ENCODE measurements around the gene TJP1.
A peak's percentile ranks its signal among the peaks of the same experiment; 100 is the strongest.
"Not testable (repeated sequence)": the region's sequence is repeated elsewhere in the genome, so short reads cannot be mapped to it uniquely, and the experiment has no call there.

TJP1 gene

DNA sequence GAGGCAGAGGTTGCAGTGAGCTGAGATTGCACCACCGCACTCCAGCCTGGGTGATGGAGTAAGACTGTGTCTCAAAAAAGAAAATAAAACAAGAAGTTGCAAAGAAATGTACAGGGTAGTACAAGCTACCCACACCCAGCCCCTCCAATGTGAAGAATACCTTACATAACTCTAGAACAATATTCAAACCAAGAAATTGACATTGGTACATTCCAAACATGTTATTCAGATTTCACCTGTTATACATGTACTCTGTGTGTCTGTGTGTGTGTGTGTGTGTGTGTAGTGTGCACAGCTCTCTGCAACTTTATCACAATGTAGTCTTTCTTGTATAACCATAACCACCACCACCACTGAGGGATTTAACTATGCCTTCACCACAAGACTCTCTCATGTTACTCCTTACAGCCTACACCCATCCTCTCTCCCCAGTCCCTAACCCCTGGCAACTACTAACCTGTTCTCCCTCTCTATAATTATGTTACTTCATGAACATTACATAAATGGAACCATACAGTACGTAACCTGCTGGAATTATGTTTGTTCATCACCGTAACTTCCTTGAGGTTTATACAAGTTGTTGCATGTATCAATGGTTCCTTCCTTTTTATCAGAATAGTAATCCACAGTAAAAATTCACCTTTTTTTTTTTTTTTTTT, 16.2 kb upstream of the TJP1 start:
- no peak for DNase-seq (ENCODE audit: low spot score)

DNA sequence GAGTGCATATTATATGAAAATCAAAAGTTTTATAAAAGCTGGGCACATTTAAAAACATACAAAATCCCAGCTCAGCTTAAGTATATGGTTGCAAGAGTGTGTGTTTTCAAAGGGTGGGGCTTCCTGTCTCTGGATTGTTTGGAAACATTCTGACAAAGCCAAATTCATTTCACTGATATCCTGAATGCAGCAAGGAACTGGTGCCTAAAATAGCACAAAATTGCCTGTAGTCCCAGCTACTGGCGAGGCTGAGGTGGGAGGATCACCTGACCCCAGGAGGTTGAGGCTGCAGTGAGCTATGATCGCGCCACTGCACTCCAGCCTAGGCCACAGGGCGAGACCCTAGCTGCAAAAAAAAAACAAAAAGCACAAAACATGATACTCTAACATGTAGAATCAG, 13.0 kb upstream of the TJP1 start:
- DNase-seq (ENCODE audit: low spot score) = peak; percentile 36

DNA sequence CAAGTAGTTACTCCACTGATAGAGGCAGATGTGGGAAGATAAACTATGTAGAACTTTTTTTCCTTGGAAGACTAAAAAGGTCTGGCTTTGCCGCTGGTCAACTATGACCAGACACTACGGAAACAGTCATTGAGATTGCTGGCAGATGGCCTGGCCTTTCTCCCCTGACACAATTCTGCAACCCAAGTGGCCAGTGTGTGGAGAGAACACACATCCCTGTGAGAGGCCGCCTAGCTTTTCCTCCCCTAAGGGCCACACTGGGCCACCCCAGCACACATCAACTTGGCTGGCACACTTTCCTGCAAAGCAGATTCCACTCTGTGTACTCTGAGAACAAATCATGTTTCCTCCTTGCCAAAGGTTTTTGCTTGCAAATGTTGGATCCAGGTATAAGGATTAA, 10.4 kb upstream of the TJP1 start:
- no peak for DNase-seq (ENCODE audit: low spot score)

DNA sequence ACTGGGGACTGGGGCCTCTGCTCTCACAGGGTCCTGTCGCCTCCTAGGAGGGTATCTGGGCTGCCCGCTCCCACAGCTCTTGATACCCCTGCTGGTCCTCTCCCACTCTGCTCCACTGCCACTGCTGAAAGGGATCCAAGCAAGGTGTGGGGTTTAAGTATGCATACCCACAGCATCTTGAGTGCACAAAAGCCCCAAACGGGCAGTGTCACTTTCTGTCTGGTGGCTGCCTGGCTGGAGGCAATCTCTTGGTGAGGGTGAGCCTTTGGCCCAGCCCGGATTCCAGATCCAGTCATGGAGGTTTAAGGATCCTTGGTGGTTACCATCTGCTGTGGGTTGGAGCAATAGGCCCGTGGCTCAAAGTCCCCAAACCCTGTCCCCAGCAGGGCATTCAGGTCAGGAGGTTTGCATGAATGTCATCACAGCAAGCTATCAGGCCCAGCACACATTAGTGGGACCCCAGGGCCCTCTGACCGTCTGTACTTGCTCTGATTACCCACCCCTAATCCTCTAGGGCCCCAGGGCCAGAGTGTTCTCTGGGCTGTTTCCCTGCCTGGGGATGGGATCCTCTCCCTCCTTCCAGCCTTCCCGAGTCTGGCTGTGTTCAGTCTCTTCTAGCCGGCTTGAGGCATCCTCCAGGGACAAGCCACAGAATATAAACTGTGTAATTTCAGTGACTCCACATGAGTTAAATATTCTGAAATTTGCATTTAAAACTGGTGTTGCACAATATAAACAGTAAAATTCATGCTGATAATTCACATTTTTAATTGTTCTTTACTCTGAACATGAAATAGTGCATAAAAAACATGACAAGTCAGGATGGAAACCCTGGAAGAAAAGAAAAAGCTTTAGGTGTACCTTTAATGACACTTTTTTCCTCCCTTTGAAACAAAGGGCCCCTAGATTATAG, 4.9 kb upstream of the TJP1 start:
- DNase-seq (ENCODE audit: low spot score) = no peak

DNA sequence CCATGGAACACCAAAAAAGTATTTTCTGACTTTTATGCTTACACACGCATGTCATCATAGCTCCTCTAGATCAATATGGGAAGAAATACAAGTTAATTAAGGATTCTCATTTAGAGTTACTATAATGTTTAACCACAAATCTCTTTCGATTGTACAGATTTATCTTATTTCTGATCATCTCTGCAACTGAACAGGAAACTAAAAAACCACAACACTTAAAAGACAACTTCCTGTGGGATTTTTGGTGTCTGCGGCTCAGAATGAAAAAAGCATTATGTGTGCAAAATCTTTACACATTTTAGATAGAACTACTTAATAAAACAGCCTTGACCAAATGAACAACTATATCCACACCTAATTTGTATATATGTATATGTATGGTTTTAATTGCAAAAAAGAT, 3.0 kb upstream of the TJP1 start:
- peak; percentile 17 for DNase-seq (ENCODE audit: low spot score)

DNA sequence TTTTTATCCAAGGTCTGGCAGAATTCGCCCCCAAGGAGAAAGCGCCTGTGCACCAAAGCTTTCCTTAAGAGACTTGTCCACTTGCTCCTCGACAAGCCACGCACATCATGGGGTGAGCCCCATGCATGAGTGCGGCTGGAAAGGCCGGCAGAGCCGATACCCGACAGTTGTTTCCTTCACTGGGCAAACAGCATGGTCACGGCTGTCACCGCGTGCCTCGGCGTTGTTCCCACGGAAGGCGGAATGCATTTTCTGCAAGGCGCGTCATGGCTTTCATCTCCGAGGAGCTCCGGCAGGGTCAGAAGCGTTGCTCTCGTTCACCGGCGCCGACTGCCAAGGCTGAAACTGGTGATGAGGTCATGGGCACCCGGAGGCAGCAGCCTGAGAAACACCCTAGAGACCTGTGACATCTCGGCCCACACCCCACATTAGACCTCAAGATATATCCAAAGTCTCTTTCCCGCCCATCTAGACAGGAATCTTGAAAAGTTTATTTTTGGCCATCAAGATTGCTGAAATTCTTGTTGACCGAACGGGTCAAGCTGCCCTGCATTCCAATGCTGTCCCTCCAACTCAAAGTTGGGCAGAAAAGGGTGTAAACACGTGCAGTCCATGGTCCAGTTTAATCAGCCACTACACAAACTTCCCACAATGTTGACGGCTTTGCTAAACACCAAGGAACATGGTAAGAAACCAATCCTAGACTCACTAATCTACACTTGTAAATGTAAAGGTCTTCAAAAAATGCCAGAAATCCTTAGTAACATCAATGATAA, 604 bp upstream of the TJP1 start:
- DNase-seq (ENCODE audit: low spot score) = peak; percentile 72

DNA sequence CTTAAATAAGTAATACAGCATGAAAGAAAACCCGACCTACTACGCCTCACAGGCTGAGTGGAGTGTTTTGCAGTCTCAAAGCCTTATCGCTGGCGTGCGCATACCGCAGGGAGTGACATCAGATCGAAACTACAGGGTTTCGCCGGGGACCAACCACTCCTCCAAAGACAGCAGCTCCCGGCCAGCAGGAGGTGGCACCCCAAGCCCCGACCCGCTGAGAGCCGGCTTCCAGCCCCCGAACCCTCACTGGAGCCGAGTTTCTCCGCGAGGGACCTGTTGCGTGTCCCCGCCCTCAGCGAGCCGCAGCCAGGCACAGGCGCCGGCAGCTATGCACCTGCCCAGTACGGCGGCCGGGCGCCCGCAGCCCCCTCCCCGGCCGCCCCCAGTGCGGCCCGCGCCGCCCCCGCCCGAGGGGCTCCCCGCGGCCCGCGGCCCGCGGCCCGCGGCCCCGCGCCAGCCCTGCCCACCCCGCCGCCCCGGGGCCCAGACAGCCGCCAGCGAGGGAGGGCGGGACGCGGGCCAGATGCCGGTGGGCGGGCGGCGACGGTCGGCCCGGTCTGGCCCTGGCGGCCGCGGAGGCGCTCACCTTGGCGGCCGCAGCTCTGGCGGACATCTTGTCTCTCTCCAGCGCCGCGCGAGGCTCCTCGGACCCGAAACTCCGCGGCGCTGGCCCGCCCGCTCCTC, 710 bp downstream of the TJP1 start:
- peak; percentile 82 for DNase-seq (ENCODE audit: low spot score)

DNA sequence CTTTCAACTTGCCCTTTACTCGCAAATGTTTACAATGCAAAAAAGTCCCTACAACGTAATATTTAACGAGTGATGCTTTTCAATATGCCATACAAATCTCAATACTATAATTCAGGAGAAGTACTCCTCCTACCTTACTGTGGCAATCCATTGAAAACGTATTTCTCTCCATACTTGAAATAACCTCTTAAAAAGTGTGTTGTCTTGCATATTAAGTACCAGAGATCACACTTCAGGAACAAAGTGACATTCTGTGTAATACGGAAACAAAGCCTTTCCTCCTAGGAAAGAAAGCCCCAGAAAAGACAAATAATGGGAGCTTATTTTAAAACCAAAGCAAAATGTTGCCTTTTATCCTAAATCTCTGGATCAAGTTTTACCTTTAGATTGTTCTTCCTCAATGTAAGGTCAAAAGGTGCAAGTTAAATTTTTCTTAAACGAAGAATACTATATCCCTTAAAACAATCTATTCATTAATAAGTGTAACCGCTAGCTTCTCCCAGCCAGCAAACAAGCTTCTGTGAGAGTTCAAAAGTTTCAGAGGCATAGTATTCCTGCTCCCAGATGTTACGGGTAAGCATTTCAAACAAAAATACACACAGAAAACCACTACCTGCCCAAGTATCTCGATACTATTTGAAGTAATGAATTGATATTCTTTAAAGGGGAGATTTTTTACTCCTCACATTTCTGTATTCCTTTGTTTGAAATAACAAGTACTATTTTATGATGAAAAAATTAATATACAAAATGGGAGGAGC, 1.7 kb downstream of the TJP1 start:
- no peak for DNase-seq (ENCODE audit: low spot score)

DNA sequence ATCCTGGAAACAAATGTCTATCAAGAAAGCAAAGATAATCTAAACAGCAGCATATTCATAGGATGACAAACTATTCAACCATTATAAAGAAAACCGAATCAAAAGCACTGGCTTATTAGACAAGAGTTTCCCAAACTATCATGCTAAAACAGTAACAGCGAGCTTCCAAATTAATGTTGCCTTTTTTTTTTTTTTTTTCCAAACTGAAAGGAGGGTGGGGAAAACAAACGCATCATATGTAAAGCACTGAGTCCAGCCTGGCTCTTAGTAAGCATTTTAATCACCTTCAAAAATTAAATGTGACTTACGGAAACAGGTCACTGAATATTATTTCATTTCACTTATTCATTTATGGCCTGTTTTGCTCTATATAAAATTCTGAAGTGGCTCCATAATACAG, 2.3 kb downstream of the TJP1 start:
- no peak for DNase-seq (ENCODE audit: low spot score)

DNA sequence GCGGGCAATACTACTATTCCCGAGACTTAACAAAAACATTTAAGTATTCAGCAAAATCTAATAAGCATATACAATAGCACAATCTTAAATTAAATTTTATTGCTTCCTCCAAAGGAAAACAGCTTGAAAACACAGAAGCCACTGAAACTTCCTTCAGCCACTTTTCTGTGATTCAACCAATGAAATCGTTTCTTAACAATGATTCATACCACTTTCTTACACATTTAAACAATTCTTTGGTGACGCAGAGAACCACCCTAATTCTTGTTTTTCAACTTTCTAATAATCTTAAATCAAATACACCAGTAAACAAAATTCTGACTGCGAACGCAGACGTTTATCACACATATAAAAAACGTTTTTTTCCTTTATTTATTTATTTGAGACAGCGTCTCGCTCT, 4.1 kb downstream of the TJP1 start:
- DNase-seq (ENCODE audit: low spot score) = no peak

DNA sequence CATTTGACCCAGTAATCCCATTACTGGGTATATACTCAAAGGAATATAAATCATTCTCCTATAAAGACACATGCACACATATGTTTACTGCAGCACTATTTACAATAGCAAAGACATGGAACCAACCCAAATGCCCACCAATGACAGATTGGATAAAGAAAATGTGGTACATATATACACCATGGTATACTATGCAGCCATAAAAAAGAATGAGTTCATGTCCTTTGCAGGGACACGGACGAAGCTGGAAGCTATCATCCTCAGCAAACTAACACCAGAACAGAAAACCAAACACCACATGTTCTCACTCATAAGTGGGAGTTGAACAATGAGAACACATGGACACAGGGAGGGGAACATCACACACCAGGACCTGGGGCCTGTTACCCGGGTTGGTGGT, 4.8 kb downstream of the TJP1 start:
- DNase-seq (ENCODE audit: low spot score) = not testable (repeated sequence)

DNA sequence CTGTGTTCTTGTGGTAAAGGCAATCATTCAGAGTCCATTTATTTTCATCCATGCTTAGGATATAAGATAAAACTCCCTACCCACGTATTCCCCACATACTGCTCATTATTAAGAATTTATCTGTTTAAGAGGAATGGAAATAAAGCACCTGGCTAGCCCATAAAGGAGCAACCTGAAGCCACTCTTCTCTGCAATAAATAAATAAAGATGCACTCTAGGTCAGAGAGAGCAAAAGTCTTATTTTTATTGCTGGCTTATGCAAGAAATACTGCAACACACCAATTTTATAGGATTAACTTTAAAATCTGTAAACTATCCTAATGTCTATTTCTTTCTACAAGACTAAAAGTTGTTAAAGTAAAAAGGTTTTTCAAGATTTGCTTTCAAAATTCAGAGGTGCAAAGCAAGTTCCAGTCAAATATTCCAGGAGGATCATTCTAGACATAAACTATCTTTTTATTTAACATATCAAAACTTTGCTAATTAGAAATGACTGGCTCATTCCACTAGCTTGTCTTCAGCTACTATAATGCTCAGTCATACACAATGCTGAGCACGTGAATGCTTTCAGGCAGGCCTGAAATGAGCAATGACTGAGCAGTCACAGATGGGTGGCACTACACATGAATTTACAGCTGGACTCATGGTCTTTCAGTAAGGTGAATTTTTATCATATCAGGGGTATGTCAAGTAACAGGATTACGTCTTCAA, 7.1 kb downstream of the TJP1 start:
- no peak for DNase-seq (ENCODE audit: low spot score)

DNA sequence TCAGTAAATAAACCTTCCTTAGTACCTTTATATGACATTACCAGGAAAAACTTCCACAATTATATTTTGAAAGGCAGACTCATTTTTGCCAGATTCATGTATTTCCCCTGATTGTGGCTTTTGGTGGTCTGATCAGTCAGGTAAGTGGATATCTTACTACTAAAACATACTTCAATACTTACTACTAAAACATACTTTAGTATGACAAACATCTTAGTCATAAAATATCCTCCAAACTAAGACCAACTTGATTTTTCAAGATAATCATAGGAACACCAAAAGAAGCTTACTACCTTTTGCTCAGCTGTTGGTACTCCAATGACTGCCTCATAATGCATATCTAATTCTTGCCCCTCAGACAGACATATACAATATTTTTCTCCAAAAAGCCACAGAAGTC, 9.3 kb downstream of the TJP1 start:
- no peak for DNase-seq (ENCODE audit: low spot score)

DNA sequence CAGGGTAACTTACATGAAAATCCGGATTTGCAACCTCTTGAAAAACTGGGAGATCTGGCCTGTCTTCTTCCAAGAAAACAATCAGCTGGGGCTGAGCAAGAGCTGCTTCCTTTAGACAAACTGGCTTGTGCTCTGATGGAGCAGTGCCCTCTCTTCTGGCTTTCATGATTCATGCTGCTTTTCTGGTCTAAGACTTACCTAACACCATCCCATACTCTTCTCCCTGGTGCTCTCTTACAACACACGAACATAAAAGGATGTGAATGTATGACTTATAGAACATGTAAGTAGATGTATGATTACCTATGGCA, 9.9 kb downstream of the TJP1 start:
- peak; percentile 24 for DNase-seq (ENCODE audit: low spot score)

DNA sequence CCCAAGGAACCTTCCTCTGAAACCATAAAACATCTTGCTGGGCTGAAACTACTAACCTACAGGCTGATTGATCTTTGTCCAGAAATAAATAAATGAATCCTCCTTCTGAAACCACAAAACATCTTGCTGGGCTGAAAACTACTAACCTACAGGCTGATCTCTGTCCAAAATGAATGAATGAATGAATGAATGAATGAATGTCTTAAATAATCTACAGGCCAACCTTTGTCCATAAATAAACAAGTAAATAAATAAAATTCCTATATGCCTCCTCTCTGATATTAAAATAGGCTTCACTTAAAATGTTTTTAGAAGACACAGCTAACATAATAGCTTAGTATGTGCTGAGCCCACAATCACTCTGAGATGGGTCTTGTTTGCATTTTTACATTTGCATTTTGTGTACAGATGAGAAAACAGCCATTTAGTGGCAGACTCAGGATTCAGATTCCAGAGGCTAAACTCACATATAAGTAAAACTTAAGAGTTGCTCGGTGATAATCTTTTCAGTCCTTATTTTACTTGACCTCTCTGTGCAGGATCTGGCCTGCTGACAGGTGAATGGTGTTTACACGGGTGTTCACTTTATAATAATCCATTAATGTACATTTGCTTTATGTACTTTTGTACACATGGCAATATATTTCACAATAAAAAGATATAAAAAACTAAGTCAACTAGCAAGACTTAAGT, 10.4 kb downstream of the TJP1 start:
- DNase-seq (ENCODE audit: low spot score) = no peak

DNA sequence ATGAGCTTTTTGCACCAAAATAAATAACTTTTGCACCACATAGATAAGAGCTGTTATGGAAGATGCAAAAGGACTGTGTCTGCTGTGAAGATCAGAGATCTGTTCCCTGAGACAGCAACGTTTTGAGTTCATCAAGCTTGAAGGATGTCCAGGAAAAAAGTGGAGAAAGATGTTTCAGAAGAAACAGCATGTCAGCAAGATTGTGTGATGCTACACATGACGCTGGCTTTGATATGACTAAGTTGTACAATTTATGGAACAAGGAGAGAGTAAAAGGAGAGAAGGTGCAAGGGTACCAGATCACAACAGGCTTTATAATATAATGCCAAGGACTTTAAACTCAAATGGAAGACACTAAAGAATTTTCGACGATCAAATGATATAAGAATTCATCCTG, 16.6 kb downstream of the TJP1 start:
- no peak for DNase-seq (ENCODE audit: low spot score)

DNA sequence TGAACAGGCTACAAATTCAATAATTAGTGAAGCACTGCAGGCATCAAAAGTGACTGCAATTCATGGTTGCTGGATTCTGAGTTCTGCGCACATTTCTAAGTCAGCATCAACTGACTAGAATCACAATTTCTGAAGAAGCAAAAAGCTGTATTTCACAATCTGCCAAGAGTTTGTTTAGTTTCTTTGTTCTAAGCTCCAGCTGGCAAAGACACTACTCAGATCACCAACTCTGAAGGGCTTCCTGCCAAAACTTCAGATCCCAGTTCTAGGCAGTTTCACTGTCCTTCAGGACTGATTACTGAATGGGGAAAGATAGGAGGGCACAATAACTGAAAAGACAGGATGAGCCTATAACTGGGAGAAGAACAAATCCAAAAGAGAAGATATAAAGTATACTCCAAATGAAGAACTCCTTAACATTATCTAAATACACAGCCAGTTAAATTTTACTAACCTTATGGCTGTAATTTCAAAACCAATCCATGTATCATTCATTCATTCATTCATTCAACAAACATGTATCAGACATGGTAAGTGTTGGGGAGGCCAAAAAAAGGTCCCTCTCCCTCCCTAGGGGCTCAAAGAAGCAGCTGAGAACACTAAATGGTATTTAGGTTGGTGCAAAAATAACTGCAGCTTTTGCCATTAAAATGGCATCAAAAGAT, 17.1 kb downstream of the TJP1 start:
- DNase-seq (ENCODE audit: low spot score) = peak; percentile 52

DNA sequence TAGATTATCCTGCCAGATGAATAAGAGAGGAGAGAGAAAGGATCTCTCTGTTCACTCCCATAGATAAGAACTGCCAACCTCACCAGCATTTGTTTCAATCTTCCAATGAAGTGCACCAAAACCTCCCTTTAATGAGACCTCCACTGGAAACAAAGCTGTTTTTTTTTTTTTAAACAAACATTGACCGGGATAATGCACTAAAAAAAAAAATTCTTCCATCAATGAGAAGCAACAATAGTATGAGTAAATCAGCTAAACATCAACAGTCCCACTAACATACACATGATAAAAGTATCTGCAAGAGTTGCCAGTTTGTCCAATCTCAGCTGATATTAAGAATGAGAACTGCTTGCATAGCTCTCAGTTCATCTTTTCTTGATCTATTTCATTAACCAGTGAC, 19.9 kb downstream of the TJP1 start:
- DNase-seq (ENCODE audit: low spot score) = no peak

DNA sequence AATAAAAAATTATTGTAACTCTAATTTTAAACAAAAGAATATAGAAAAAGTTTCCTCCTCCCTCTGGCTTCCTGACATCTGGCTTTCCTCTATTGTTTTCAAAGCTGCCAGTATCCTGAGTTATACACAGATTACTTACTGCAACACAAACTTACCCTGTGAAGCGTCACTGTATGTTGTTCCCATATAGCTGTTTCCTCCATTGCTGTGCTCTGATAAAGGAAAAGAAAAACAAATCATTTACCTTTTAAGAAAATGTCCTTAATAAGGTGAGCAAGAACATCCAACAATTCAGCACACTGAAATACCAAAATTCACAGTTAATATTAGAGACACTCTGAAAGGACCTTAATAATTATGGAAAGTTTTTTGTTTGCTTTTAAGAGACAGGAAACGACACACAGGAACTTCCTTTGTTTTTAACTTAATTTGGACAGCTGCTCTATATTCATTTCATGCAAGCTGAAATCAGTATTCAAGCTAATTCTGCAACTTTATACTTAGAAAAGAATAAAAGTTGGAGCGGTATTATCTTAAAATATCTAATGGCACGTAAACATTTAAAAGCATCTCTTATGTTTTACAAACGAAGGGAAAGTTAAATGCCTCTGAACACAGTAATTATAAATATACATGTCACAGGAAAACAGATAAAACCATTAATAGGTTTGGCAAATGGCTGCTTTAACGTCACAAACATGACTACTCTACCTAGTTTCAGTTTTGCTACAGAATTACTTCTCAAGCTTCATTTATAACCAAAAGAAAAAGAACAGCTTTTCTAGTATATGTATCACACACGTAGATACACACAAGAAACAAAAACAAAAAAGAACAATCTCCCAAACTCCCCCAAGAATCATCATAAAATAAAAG, 21.5 kb downstream of the TJP1 start:
- DNase-seq (ENCODE audit: low spot score) = no peak

Measured in GM03348 (cell line).